ENCODE measurements around the gene ADRA2C.

The ADRA2C gene

GRCh38 chr4:3791910-3792542 lies 25.8 kb downstream of the ADRA2C start:
- DNase-seq (ENCODE audit: insufficient read length, low spot score), result no peak
- no peak for FAIRE-seq

DNA sequence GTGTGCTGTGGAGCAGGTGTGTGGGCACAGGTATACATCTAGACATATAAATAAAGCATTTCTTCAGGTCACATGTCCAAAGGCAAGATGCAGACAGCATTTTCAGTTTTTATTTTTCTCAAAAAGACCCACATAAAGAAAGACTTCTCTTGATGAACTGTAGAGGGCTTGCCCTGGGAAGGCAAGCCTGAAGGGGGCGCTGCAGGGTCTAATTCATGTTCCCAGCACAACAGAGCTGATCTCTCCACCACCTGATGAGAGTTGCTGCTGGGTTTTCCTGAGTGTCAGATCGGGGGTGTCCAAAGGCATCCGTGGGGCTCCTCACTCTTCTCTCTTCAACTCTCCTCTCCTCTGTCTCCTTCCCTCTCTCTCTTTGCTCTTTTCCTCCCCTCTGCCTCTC lies 26.6 kb downstream of the ADRA2C start:
- no peak for DNase-seq (ENCODE audit: insufficient read length, low spot score)
- FAIRE-seq, result no peak

- no peak for FAIRE-seq
Observed at GRCh38 chr4:3793545-3793944, 27.4 kb downstream of the ADRA2C start.

DNA sequence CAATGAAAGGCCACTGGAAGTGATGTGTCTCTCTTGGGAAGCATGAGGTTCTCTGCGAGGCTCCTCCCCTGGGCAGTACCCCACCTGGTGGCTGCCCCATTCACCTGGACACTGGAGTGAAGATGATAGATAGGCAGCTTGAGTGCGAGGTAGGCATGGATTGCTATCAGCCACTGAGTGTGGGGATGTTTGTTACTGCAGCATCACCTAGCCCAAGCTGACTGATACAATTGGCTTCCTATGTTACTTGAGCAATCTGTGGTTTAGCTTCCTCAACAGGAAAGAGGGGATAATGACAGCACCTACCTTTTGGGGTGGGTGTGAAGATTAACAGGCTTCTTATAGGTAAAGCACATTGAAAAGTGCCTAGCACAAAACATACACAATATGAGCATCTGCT lies 30.8 kb downstream of the ADRA2C start:
- DNase-seq (ENCODE audit: insufficient read length, low spot score) (no peak), FAIRE-seq (no peak)

More at GRCh38 chr4:3793545-3793944, 27.4 kb downstream of the ADRA2C start:
- DNase-seq (ENCODE audit: insufficient read length, low spot score), result no peak

GRCh38 chr4:3797831-3798790 lies 31.9 kb downstream of the ADRA2C start:
- no peak for DNase-seq (ENCODE audit: insufficient read length, low spot score)

GRCh38 chr4:3799496-3799895 lies 33.3 kb downstream of the ADRA2C start:
- FAIRE-seq, result no peak

More at GRCh38 chr4:3797831-3798790, 31.9 kb downstream of the ADRA2C start:
- no peak for FAIRE-seq

DNA sequence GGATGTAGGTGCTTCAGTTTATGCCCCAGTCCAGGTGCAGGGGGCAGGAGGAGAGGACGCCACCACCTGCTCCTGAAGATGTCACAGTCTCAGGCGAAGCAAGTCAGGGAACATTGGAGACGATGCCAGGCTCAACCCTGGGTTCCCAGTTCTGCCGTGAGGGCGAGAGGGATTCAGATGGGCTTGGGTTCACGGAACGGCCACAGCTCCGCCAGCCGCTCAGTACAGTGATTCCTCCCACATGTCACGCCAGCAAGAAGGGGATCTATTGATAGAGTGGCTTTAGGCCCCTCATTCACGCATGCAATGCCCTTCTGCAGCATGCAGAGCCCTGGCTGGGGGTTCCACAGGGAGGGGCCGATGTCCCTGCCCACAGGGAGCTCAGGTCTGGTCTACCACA lies 34.2 kb downstream of the ADRA2C start:
- FAIRE-seq, result no peak
- DNase-seq (ENCODE audit: insufficient read length, low spot score), result no peak

More at GRCh38 chr4:3799496-3799895, 33.3 kb downstream of the ADRA2C start:
- DNase-seq (ENCODE audit: insufficient read length, low spot score), result no peak

- FAIRE-seq (no peak), DNase-seq (ENCODE audit: insufficient read length, low spot score) (no peak)
Observed at GRCh38 chr4:3801521-3801920, 35.3 kb downstream of the ADRA2C start.

GRCh38 chr4:3801931-3802550 lies 35.9 kb downstream of the ADRA2C start:
- DNase-seq (ENCODE audit: insufficient read length, low spot score) (no peak), FAIRE-seq (no peak)

- no peak for DNase-seq (ENCODE audit: insufficient read length, low spot score)
- FAIRE-seq, result no peak
Observed at GRCh38 chr4:3802571-3803474, 36.6 kb downstream of the ADRA2C start.

GRCh38 chr4:3803475-3803847 lies 37.3 kb downstream of the ADRA2C start:
- DNase-seq (ENCODE audit: insufficient read length, low spot score), result no peak
- FAIRE-seq, result no peak

- FAIRE-seq, result no peak
- no peak for DNase-seq (ENCODE audit: insufficient read length, low spot score)
Observed at GRCh38 chr4:3803946-3804345, 37.8 kb downstream of the ADRA2C start.

DNA sequence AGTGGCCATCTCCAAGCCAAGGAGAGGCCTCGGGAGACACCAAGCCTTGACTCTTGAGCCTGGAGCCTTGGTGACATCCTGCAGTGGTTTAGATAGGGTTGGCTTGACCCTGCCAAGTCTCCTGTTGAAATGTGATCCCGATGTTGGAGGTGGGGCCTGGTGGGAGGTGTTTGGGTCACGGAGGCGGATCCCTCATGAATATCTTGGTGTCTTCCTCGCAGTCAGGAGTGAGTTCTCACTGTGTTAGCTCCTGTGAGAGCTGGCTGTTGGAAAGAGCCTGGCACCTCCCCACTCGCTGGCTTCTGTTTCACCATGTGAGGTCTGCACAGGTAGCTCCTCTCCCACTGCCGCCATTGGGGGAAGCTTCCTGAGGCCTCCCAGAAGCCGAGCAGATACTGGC lies 38.8 kb downstream of the ADRA2C start:
- FAIRE-seq, result no peak
- DNase-seq (ENCODE audit: insufficient read length, low spot score), result no peak

DNA sequence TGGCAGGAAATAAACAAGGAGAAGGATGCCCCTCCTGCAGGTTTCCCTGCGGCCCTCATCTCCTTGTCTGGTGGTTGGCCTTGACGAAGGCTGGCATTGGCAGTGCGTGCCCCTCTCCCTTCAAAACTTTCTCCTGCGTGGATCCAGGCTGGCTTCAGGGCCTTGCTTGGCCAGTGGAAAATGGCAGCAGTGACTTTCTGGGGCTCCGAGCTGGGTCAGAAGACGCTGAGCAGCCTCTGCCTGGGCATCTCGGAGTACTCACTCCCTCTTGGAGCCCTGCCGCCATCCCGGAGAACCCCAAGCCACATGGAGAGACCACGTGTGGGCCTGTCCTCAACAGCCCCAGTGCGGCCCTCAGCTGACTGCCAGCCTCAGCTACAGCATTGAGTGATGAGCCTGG lies 39.5 kb downstream of the ADRA2C start:
- FAIRE-seq, result no peak
- DNase-seq (ENCODE audit: insufficient read length, low spot score), result no peak

- DNase-seq (ENCODE audit: insufficient read length, low spot score) (no peak), FAIRE-seq (no peak)
Observed at GRCh38 chr4:3807311-3807710, 41.1 kb downstream of the ADRA2C start.

DNA sequence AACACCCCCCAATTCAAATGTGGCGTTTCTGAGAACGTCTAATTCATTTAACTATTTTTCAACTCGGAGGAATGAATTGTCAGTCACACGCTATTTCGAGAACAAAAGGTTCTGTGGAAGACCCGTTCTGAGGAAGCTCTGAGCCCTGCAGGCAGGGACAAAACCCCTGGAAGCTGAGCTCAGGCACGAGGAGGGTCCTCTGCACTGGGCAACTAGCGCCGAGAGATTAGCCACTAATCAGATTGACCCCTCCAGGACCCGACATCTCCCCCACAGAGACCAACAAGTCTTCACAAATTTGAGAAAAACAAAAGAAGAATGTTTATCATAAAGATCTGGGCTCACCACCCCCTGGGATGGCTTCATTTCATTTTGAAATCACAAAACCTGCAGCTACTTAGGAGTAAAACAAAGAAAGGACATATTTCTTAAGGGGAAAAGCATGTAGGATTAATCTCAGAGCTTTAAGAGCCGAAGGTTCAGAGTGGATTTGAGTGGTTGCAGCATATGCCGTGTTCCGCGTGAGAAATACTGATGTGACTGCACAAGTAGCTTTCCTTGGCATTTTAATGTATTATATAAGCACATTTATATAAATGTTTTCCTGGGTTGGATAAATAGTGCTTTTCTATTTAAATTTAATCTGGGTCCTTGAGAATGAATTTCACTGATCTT lies 41.8 kb downstream of the ADRA2C start:
- DNase-seq (ENCODE audit: insufficient read length, low spot score), result no peak
- no peak for FAIRE-seq

DNA sequence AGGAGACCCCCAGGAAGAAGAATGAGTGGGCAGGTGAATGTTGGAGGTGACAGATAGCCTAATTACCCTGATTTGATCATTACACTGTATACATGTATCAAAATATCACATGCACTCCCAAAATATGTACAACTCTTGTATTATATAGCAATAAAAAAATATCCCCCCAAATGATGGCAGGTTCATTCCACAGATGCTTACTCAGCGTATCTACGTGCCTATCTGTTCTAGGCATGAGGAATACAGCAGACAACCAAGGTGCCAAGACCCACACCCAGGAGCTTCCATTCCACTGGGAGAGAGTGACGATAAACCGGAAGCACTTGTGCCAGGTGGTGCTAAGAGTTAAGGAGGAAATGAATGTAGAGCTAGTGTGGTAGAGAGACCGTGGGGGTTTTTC lies 42.4 kb downstream of the ADRA2C start:
- no peak for DNase-seq (ENCODE audit: insufficient read length, low spot score)
- no peak for FAIRE-seq

- DNase-seq (ENCODE audit: insufficient read length, low spot score) (no peak), FAIRE-seq (no peak)
Observed at GRCh38 chr4:3809028-3809427, 42.8 kb downstream of the ADRA2C start.

DNA sequence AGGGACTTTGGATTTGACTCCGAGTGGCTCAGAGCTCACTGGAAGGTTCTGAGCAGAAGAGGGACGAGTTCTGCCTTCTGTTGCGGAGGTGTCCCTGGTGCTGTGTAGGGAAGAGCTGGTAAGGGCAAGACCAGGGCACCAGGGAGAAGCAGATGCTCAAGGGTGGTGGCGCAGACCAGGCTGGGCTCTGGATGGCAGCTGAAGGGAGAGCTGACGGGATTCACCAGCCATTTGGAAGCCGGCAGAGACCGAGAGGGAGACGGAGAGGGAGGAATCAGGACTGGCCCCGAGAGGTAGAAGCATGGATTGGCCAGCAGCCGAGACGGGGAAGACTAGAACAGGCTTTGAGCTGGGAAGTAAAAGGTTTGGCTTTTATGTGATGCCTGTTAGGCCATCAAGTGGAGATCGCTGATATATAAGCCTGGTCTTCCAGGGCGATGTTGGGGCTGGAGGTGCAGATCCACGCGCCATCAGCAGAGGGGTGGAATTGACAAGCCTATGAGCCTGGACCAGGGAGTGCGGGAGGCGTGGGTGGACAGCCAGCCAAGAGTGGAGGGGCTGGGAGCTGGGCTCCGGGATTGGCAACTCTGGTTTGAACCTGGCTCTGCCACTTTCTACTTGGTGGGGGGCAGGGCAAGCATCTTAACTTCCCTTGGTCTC lies 43.4 kb downstream of the ADRA2C start:
- FAIRE-seq (no peak), DNase-seq (ENCODE audit: insufficient read length, low spot score) (no peak)
